GM06990 (cell line): ENCODE results near the gene DGKZ.

ENCODE experiments used
- DNase-seq: peaks from one replicate; pipeline ENCODE4 v3.0.0-alpha.2; 2011; ENCODE audit not compliant: insufficient read length; ENCODE audit errors: extremely low read depth
- H3K27me3 ChIP-seq: replicated peaks from 2 replicates; pipeline ENCODE4 v1.6.0; 2011; ENCODE audit warnings: low read length; ENCODE audit not compliant: control insufficient read depth, insufficient read depth
- H3K36me3 ChIP-seq: 2 replicates; pipeline ENCODE4 v1.5.1; 2011; ENCODE audit warnings: low read length; ENCODE audit not compliant: control insufficient read depth, insufficient read depth
- H3K4me3 ChIP-seq: replicated peaks from 2 replicates; pipeline ENCODE4 v1.5.1; 2011; ENCODE audit warnings: low read depth, mild to moderate bottlenecking, control low read depth, low read length
- TF ChIP-seq, protein P1 (sequence below): IDR thresholded peaks from 2 replicates; pipeline ENCODE4 v1.5.1; 2011; ENCODE audit warnings: low read length, control low read depth, mild to moderate bottlenecking, inconsistent platforms; ENCODE audit not compliant: insufficient read depth, poor library complexity, severe bottlenecking

Gene DGKZ

DNA sequence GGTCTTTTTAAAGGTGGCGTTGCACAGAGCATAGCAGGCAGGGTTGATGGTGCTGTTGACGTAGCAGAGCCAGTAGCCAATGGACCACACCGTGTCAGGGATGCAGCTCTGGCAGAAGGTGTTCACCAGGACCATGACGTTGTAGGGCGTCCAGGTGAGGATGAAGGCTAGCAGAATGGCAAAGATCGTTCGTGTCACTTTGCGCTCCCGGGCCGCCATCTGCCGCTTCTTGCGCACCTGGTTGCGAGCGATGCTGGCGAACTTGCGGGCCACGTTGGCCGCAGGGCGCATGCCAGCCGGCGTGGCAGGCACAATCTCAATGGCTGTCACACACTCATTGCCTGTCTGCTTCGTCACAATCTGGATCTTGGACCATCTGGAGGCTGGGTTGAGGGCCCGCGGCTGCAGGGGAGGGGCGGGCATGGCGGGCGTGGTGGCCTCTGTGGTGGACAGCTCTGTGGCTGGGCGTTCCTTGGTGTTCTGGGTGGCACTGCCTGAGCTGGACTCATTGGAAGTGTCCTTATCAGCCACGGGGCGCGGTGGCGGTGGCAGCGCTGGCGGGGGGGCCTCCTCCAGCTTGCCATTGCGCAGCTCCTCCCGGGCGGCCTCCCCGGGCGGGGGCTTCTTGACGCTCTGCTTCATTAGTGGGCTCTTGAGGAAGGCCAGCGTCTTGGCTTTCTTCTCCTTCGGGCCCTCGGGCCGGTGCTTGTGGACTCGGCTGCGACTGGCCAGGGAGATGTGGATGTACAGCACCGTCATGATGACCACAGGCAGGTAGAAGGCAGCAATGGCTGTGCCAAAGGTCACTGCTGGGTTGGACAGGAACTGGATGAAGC, 38.1 kb downstream of the DGKZ start:
- Histone ChIP-seq H3K4me3 (no peak overlapping the region), H3K27me3 (peaks cover 2% of the 10 kb centered on the region; the same call in 1 of the 2 replicates), H3K36me3 (no peaks in the 10 kb centered on the region)
- TF ChIP-seq, protein P1, sequence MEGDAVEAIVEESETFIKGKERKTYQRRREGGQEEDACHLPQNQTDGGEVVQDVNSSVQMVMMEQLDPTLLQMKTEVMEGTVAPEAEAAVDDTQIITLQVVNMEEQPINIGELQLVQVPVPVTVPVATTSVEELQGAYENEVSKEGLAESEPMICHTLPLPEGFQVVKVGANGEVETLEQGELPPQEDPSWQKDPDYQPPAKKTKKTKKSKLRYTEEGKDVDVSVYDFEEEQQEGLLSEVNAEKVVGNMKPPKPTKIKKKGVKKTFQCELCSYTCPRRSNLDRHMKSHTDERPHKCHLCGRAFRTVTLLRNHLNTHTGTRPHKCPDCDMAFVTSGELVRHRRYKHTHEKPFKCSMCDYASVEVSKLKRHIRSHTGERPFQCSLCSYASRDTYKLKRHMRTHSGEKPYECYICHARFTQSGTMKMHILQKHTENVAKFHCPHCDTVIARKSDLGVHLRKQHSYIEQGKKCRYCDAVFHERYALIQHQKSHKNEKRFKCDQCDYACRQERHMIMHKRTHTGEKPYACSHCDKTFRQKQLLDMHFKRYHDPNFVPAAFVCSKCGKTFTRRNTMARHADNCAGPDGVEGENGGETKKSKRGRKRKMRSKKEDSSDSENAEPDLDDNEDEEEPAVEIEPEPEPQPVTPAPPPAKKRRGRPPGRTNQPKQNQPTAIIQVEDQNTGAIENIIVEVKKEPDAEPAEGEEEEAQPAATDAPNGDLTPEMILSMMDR, result no peak
- DNase-seq, result no peak

DNA sequence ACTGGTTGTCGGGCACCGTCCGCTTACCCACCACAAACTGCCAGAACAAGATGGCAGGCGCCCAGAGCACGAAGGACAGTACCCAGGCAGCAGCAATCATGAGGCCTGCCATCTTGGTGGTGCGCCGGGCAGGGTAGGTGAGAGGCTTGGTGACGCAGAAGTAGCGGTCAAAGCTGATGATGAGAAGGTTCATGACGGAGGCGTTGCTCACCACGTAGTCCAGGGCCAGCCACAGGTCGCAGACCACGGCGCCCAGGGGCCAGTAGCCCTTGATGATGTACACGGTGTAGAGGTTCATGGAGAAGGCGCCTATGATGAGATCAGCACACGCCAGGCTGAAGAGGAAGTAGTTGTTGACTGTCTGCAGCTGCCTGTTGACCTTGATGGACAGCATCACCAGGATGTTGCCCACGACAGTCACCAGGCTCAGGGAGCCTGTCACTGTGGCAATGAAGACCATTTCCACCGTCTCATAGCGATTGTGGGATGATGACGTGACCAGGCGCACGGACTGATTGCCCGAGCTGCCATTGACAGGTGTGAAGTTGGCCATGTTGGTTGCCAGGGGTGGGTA, 38.8 kb downstream of the DGKZ start:
- no peak for DNase-seq
- no peaks in the 10 kb centered on the region for H3K36me3 ChIP-seq
- TF ChIP-seq, protein P1, result no peak
- H3K27me3 ChIP-seq, result peaks cover 4% of the 10 kb centered on the region; the same call in 1 of the 2 replicates
- no peak overlapping the region for H3K4me3 ChIP-seq

DNA sequence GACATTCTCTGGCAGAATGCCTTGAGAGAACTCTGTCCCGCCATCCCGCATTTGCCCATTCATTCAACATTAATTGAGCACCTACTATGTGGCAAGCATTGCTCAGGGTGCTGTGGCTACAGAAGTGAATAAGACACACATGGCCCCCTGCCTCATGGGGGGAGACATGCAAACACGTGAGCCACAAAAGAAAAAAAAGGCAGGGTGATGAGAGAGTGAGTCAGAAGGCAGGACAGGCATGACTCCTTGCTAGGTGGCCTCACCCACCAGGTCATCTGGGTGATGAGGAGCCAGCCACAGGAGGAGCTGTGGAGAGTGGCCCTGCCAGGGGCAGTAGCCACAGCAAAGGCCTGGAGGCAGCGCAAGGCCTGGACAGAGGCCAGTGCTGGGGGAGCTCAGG, 39.4 kb downstream of the DGKZ start:
- DNase-seq, result no peak
- H3K27me3 ChIP-seq, result peaks cover 4% of the 10 kb centered on the region; the same call in 1 of the 2 replicates
- H3K4me3 ChIP-seq, result no peak overlapping the region
- TF ChIP-seq, protein P1, result no peak
- no peaks in the 10 kb centered on the region for H3K36me3 ChIP-seq

DNA sequence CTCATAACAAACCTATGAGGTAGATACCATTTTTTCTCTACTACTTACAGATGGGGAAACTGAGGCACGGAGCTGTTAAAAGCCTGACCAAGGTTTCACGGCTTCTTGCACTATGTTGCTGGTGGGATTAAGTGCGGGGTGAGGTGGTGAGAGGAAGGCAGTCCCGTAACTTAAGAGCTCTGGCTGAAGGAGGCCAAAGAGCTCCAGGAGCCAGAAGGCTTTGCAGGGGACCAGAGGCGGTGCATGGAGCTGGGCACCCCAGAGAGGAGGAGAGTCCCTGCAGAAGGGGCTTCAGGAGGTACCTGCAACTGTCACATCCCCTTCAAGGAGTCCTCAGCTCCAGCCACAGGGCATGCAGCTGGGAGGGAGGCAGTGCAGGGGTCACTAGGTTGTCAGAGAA, 40.2 kb downstream of the DGKZ start:
- no peak for DNase-seq
- TF ChIP-seq, protein P1, result no peak

DNA sequence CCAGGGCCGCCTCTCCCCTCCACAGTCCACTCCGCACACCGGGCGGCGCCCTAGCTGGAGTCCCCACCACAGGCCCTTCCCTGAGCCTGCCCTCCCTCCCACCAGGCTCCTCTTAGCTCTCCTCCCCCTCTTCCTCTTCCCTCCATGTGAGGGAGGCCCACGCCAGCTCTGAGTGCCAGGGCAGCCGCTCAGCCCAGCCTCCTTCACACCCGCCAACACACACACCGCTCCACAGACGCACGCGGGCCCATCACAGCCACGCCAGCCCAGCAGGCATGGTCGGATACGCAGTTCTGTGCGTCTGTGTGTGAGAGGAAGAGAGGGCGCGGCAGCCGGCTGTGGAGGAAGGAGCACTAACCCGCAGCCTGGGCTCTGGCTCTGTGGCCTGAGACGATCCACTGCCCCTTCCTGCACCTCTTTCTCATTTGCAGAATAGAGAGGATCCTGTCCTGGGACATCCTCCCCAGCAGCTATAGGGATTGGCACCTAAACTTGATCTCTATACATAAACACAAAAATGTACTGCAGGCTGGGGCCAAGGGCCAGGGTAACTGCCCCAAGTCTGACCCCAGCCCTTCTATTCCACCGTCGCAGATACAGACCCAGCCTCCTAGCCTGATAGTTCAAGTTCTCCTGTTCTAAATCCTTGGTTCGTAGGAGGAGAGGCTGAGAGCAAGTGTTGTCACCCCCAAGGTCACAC, 40.8 kb downstream of the DGKZ start:
- Histone ChIP-seq H3K36me3 (no peaks in the 10 kb centered on the region), H3K27me3 (peaks cover 2% of the 10 kb centered on the region; the same call in 1 of the 2 replicates), H3K4me3 (no peak overlapping the region)
- no peak for DNase-seq
- TF ChIP-seq, protein P1, result no peak

More for the DNA sequence above, 40.2 kb downstream of the DGKZ start:
- no peaks in the 10 kb centered on the region for H3K36me3 ChIP-seq
- peaks cover 4% of the 10 kb centered on the region; the same call in 1 of the 2 replicates for H3K27me3 ChIP-seq
- no peak overlapping the region for H3K4me3 ChIP-seq
